GM11168 (cell line): ENCODE data around the gene DEFB129.
"Not testable (repeated sequence)": the region's sequence is repeated elsewhere in the genome, so short reads cannot be mapped to it uniquely, and the experiment has no call there.

ENCODE experiments used
- in situ Hi-C: fragments of 300-500 bp; cut with MboI; formaldehyde crosslinking; loops from one replicate; pipeline ENCODE4 v1.12.0; 2022; ENCODE audit warnings: low sequenced_read_pairs; ENCODE audit not compliant: unreplicated experiment

Gene DEFB129

GRCh38 chr20:251354-251753, 24.3 kb downstream of the DEFB129 start:
- in situ Hi-C loops: no loop called here

GRCh38 chr20:252801-253200, 25.7 kb downstream of the DEFB129 start:
- in situ Hi-C loops: no loop called here

DNA sequence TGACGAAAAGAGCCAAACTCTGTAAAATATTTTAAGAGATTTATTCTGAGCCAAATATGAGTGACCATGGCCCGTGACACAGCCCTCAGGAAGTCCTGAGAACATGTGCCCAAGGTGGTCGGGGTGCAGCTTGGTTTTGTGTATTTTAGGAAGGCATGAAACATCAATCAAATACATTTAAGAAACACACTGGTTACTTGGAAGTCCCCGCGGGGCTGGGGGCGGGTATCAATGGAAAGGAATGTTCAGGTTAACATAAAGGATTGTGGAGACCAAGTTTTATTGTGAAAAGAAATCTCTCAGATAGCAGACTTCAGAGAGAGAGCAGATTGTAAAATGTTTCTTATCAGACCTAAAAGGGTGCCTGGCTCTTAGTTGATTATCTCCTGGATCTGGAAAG, 26.4 kb downstream of the DEFB129 start:
- in situ Hi-C loops: not testable (repeated sequence)

DNA sequence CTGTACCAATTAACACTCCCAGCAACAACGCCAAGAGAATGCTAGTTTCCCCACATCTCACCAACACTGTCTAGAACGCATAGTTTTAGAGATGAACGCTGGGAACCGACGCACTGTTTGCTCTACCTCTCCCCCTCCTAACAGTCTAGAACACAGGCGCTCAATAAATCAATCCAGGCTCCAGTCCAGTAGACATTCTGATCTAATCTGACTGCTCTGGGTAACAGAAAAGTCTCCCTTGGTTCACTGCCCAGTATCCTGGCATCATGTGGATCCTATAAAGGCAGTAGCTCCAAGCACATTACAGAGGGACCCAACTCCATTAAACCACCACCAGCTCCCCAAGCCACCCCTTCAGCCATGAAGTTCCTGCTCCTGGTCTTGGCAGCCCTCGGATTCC, 30.4 kb downstream of the DEFB129 start, which contains the start of gene DEFB132:
DEFB132 (plus strand) TSS at position 306 of the 400 bp plus-strand sequence; CDS start at position 361, 55 bp downstream.
- in situ Hi-C loops: no loop called here

DNA sequence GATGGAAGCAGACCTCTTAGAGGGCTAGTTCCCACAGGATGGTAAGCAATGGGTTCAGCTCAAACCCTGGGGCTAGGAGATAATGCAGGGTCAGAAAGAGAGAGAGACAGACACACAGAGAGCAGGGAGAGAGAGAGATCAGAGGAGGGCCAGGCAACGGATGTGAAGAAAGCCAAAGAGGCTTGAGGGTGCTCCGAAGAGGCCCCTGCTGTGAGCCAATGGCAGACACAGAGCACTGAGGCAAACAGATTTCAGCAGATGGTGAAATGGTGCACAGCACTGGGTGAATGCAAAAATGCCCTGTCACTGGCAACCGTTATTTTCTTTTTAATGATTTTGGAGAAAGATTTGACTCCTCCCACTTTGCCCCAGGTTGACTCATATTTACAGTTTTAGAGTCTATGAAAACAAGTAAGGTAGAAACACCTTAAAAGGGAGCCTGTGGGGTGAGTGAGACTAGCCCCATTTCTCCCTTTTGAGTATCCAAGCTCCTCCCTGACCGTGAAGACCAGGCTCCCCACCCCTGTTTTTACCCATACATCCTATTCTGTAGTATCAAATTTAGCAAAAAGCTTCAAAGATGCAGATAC, 31.3 kb downstream of the DEFB129 start:
- in situ Hi-C loops: no loop called here

DNA sequence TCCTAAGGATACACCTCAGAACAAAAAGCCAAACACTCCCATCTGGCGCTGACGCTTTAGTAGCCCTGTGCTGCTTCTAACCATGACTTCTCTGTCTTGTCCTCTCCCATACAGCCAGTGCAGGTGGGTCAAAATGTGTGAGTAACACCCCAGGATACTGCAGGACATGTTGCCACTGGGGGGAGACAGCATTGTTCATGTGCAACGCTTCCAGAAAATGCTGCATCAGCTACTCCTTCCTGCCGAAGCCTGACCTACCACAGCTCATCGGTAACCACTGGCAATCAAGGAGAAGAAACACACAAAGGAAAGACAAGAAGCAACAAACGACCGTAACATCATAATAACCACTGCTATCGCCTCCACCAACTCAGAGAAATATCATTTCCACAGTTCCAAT, 31.9 kb downstream of the DEFB129 start:
- in situ Hi-C loops: no loop called here

DNA sequence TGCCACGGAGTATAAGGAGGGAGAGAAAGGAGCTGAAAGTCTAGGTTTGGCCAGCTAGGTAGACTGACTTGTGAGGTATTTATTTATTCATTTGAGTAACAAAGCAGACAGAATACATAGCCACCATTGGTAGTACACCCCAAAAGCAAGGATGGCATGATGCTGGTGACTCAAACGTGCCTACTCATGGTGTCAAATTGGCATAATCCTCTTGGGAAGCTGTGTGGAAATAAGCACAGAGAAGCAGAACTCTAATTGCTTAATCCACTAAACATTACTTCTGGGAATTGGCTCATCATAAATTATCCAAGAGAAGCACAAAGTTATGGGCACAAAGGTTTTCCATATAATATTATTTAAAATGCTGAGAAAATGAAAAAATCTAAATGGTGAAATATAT, 32.9 kb downstream of the DEFB129 start:
- in situ Hi-C loops: no loop called here

DNA sequence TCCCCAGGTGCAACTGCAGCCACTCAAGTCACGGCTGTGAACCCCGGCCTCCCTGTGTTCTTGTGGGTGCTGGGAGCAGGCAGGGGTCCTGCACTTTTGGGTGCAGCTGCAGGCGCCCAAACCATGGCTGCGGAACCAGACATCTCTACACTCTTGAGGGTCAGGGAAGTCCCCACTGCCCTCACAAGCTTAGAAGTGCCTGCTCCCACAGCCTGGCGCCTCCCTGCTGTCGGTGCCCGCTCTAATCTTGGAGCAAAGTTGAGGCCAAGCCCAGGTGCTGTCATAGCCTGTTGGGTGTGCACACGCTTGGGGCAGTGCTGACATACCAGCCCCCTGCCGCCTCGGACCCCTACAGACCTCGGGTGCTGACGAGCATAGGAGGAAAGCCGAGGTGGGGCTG, 36.6 kb downstream of the DEFB129 start:
- in situ Hi-C loops: no loop called here

GRCh38 chr20:266596-267562, 39.8 kb downstream of the DEFB129 start:
- in situ Hi-C loops: no loop called here

DNA sequence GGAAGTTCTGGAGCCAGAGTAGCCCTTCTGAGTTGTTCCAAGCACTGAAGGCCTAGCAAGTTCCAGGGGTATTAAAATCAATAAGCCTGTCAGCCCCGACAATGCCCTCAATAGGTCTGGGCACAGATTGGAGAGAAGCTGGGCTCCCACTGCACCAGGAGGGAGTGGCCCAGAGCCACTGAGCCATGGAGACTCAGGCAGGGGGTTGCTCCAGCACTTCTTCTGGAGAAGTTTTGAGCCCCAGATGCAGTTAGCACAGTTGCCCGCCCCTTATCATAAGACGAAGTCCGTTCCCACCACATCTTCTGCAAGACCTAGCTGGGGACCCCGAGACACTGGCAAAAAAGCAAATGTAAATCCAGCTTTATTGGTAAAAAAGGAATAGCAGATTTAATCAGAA, 43.5 kb downstream of the DEFB129 start:
- in situ Hi-C loops: no loop called here

DNA sequence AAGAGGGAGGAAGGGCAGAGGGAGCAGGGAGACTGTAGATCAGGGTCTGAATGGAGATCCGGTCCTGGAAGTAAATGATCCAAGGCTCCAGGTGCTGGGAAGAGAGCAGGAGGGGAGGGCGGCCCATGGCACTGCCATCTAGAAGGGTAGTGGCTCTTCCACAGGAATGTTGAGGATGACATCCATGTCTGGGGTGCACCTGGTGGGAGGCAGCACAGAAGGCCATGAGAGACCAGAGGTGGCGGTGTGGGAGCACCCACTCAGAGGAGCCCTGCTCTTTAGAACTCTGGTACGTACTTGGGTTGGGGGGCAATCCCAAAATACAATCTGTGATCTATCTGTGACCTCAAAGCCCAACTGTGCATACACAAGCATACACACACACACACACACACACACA, 44.0 kb downstream of the DEFB129 start:
- in situ Hi-C loops: no loop called here

DNA sequence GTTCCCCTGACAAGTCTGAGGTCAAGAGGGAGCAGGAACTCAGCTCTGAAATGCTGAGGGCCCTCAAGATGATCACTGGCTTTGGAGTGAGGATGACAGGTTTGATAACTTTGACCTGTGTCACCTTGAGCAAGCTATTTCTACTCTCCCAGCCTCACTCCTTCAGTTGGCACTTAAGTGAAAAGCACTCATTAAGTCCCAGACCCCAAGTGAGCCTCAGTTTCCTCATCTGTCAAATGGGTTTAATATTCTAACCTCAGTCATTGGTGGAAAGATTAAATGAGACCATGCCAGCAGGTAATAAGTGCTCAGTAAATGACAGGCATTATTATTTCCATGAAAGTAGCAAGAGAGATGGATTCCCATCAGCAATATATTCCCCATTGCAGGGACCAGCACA, 44.5 kb downstream of the DEFB129 start:
- in situ Hi-C loops: no loop called here

- in situ Hi-C loops: no loop called here
Observed at GRCh38 chr20:272718-273117, 45.7 kb downstream of the DEFB129 start.

DNA sequence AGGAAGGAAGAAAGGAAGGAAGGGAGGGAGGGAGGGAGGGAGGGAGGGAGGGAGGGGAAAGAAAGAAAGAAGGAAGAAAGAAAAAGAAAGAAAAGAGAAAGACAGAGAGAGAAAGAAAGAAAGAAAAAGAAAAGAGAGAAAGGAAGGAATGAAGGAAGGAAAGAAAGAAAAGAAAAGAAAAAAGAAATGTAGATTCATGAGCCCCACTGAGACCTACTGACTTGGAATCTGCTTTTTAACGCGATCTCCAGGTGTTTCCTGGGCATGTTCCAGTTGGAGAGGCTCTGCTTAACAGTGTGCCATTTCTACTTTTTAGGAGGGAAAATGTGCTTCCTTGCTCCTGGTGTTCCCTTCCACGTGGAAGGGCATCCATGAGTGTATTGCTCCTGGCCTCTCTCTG, 46.8 kb downstream of the DEFB129 start:
- in situ Hi-C loops: no loop called here

GRCh38 chr20:275791-276190, 48.7 kb downstream of the DEFB129 start:
- in situ Hi-C loops: no loop called here

GRCh38 chr20:276620-277495, 49.8 kb downstream of the DEFB129 start:
- in situ Hi-C loops: no loop called here

DNA sequence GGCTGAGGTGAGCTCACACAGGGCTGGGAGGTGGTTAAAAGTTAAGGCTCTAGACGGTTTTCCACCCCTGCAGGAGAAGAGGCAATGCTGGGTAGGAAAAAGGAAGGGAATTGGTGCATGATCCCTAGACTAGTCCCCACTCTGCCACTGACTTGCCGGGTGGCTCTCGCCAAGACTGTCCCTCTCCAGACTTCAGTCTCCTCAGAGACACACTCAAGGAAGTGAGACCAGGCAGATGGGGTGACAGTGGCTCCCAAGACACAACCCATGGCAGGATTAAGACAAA, 50.4 kb downstream of the DEFB129 start:
- in situ Hi-C loops: no loop called here

DNA sequence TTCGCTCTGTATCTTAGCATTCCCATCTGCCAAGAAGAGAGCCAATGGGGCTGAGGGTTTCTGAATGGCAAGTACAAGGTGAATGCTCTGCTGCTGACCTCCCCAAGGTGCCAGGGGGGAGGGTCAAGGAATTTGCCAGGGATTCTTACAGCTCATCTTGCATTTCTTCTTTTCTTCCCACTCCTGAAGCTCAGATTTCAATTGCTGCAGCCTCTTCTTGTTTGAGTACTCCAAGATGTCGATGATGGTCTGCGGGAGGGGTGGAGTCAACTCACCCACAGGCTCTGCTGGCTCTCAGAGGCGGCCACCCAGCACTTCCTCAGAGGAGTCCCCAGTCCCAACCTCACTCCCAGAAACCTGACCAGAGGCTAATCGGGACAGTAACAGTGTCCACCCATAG, 51.1 kb downstream of the DEFB129 start:
- in situ Hi-C loops: no loop called here

GRCh38 chr20:278607-279571, 51.8 kb downstream of the DEFB129 start:
- in situ Hi-C loops: no loop called here
